ENCODE results near the gene LACTBL1. TPM values are rescaled to one million over a fixed set of nuclear protein-coding genes. Genes with fewer than 3 reads are reported as not detected.

LACTBL1 gene
- total RNA-seq, 5 donors from 2014 or later (not counting 1 experiment from before 2014, with no cell fraction given) = not detected

DNA sequence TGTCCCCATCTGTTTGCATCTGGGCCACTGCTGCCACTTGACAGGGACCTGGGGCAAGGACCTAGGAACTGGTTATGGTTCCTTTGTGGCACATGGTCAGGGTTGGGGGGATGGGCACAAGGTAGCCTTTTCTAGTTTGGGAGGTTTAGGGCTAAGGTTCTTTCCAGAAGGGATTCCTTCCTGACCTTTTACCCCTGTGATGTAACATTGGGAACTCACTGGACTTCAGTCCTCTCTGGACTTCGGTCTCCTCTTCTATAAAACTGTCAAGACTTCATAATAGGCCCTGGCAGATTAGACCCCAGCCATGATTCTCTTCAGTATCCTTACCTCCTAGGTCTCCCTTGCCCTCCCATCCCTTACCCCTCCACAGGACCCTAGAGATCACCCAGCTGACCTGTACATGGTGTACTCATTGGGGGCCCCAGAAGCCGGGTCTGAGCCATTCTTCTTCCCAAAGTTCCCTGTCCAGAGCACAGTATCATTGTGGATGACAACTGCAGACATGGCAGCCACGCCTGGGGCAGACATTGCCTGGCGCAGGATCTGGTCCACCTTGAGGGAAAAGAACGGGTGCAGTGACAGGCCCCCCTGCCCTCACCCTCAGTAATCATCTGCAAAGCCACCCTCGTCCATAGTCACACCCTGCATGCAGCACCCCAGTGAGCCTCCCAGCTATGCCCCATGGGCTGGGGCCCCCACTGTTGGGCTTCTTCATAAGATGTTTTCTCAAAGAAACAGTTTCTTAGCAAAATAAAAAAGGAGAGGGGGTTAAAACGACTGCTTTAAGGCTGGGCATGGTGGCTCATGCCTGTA, 12.9 kb downstream of the LACTBL1 start:
- ChIA-PET POLR2A (no interaction called here), CTCF (interaction anchor here in 1 of 2 donors (0.6 kb wide), 1 partner anchor 622 kb away, joined by 3 read pairs; no protein-coding TSS in a partner anchor)
- H3K4me3 Mint-ChIP-seq = no peak overlapping the region
- peaks cover 14 to 17% of the 10 kb centered on the region in 2 donors for H3K27me3 Mint-ChIP-seq
- H3K27ac Mint-ChIP-seq = no peak overlapping the region
- no peak for ATAC-seq (replicated peaks in 1 of 4)
- H3K4me1 Mint-ChIP-seq = no peaks in the 10 kb centered on the region
- WGBS (ENCODE audit: insufficient coverage) = 81% methylated on average over 4 of the region's 7 CpGs
- Histone ChIP-seq H3K4me1 (ENCODE audit: control insufficient read depth in 1 of 2, extremely low read depth in 1 of 2, insufficient read depth in 2 of 2, low read length in 2 of 2) (peaks cover 0 to 4% of the 10 kb centered on the region in 2 experiments), H3K36me3 (ENCODE audit: control insufficient read depth in 2 of 2, extremely low read depth in 1 of 2, insufficient read depth in 1 of 2, low read length in 1 of 2) (no peaks in the 10 kb centered on the region), H3K9me3 (no peaks in the 10 kb centered on the region), H3K4me3 (ENCODE audit: control insufficient read depth in 1 of 2, extremely low read depth in 1 of 2, low read length in 1 of 2) (no peak overlapping the region), H3K27me3 (replicated peaks in 1 of 2; ENCODE audit: control insufficient read depth in 2 of 2, extremely low read depth in 1 of 2, insufficient read depth in 2 of 2, low read length in 1 of 2) (peaks cover 6 to 38% of the 10 kb centered on the region in 2 experiments), H3K27ac (ENCODE audit: low read length) (no peak overlapping the region)
- no peaks in the 10 kb centered on the region for H3K36me3 Mint-ChIP-seq
- no peak for DNase-seq
- H3K9me3 Mint-ChIP-seq = no peaks in the 10 kb centered on the region

DNA sequence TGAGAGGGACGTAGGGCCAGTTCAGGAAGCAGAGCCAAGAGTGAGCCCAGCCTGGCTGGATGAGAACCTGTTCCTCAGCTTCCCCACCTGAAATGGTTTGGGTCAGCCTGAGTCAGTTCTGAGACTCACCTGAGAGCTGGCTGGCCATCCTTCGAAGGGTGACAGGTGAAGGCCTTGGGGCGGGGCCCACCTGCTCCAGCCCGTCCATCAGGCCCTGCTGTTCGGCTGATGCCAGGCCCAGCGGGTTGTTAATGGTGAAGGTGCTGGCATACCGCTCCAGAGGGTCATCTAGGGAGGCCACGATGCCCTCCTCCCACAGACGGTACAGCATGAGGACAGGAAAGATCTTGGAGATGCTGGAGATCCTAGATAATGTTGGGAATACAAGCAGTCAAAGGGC, 14.1 kb downstream of the LACTBL1 start:
- ChIA-PET CTCF (no interaction called here), POLR2A (no interaction called here)
- H3K9me3 Mint-ChIP-seq = no peaks in the 10 kb centered on the region
- H3K4me1 ChIP-seq (ENCODE audit: control insufficient read depth in 1 of 2, extremely low read depth in 1 of 2, insufficient read depth in 2 of 2, low read length in 2 of 2) = no peaks in the 10 kb centered on the region
- H3K36me3 ChIP-seq (ENCODE audit: control insufficient read depth in 2 of 2, extremely low read depth in 1 of 2, insufficient read depth in 1 of 2, low read length in 1 of 2) = no peaks in the 10 kb centered on the region
- H3K9me3 ChIP-seq = no peaks in the 10 kb centered on the region
- H3K27me3 ChIP-seq (replicated peaks in 1 of 2; ENCODE audit: control insufficient read depth in 2 of 2, extremely low read depth in 1 of 2, insufficient read depth in 2 of 2, low read length in 1 of 2) = peaks cover 12 to 40% of the 10 kb centered on the region in 2 experiments
- H3K27ac Mint-ChIP-seq = no peak overlapping the region
- no peaks in the 10 kb centered on the region for H3K4me1 Mint-ChIP-seq
- no peak overlapping the region for H3K4me3 ChIP-seq (ENCODE audit: control insufficient read depth in 1 of 2, extremely low read depth in 1 of 2, low read length in 1 of 2)
- 72% methylated on average over 7 of the region's 9 CpGs for WGBS (ENCODE audit: insufficient coverage)
- no peak for ATAC-seq (replicated peaks in 1 of 4)
- no peak overlapping the region for H3K4me3 Mint-ChIP-seq
- H3K36me3 Mint-ChIP-seq = no peaks in the 10 kb centered on the region
- no peak for DNase-seq
- H3K27ac ChIP-seq (ENCODE audit: low read length) = no peak overlapping the region
- peaks cover 14 to 24% of the 10 kb centered on the region in 2 donors for H3K27me3 Mint-ChIP-seq

DNA sequence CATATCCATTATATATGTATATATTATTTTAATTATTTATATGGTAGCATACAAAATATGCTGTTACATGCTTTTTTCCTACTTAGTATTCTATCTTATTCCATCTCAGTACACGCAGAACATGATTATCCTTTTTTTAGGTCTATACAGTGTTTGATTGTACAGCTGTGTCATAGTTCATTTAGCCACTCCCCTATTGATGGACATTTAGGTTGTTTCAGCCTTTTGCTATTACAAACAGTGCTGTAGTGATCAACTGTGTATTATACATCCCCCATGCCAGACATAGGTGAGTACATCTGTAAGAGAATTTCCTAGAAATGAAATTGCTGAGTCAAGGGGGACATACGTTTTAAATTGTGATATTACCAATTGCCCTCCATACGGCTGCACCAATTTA, 15.6 kb downstream of the LACTBL1 start:
- WGBS (ENCODE audit: insufficient coverage) = no CpG with 5 or more reads among the region's 3 CpGs

DNA sequence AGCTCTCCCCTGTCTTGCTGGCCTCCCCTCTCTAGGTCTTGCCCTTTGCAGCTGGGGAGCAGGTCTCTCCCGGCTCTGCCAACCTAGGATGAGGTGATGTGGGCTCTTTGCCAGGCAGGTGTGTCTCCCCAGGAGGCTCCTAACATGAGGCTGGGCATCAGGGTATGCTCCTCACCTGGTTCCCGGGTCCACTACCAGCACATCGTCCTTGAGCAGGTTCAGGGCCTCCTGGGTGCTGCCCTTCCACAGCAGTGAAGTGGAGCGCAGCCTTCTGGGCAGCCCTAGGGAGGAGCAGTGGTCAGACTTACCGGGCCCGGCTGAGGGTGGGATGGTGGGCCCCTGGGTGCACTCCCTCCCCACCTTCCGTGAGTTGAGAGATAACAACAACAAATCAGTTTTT, 17.5 kb downstream of the LACTBL1 start:
- Mint-ChIP-seq H3K4me3 (no peak overlapping the region), H3K27me3 (peaks cover 16 to 38% of the 10 kb centered on the region in 2 donors), H3K4me1 (no peaks in the 10 kb centered on the region), H3K36me3 (no peaks in the 10 kb centered on the region), H3K9me3 (no peaks in the 10 kb centered on the region), H3K27ac (no peak overlapping the region)
- Histone ChIP-seq H3K27me3 (replicated peaks in 1 of 2; ENCODE audit: control insufficient read depth in 2 of 2, extremely low read depth in 1 of 2, insufficient read depth in 2 of 2, low read length in 1 of 2) (peaks cover 16 to 41% of the 10 kb centered on the region in 2 experiments), H3K9me3 (no peaks in the 10 kb centered on the region), H3K4me3 (ENCODE audit: control insufficient read depth in 1 of 2, extremely low read depth in 1 of 2, low read length in 1 of 2) (no peak overlapping the region), H3K36me3 (ENCODE audit: control insufficient read depth in 2 of 2, extremely low read depth in 1 of 2, insufficient read depth in 1 of 2, low read length in 1 of 2) (no peaks in the 10 kb centered on the region), H3K4me1 (ENCODE audit: control insufficient read depth in 1 of 2, extremely low read depth in 1 of 2, insufficient read depth in 2 of 2, low read length in 2 of 2) (no peaks in the 10 kb centered on the region), H3K27ac (ENCODE audit: low read length) (no peak overlapping the region)
- ATAC-seq (replicated peaks in 1 of 4) (no peak), DNase-seq (no peak)
- ChIA-PET POLR2A (no interaction called here), CTCF (interaction anchor here in 1 of 2 donors (0.7 kb wide), 1 partner anchor 35 kb away, joined by 5 read pairs; no protein-coding TSS in a partner anchor)
- WGBS (ENCODE audit: insufficient coverage) = 82% methylated on average over 5 of the region's 7 CpGs

More for the DNA sequence above, 15.6 kb downstream of the LACTBL1 start:
- Mint-ChIP-seq H3K36me3 (no peaks in the 10 kb centered on the region), H3K27ac (no peak overlapping the region), H3K4me1 (no peaks in the 10 kb centered on the region), H3K4me3 (no peak overlapping the region), H3K9me3 (no peaks in the 10 kb centered on the region), H3K27me3 (peaks cover 6 to 28% of the 10 kb centered on the region in 2 donors)
- no peak overlapping the region for H3K27ac ChIP-seq (ENCODE audit: low read length)
- no peaks in the 10 kb centered on the region for H3K36me3 ChIP-seq (ENCODE audit: control insufficient read depth in 2 of 2, extremely low read depth in 1 of 2, insufficient read depth in 1 of 2, low read length in 1 of 2)
- ATAC-seq (replicated peaks in 1 of 4) (no peak), DNase-seq (no peak)
- peaks cover 12 to 39% of the 10 kb centered on the region in 2 experiments for H3K27me3 ChIP-seq (replicated peaks in 1 of 2; ENCODE audit: control insufficient read depth in 2 of 2, extremely low read depth in 1 of 2, insufficient read depth in 2 of 2, low read length in 1 of 2)
- no peaks in the 10 kb centered on the region for H3K4me1 ChIP-seq (ENCODE audit: control insufficient read depth in 1 of 2, extremely low read depth in 1 of 2, insufficient read depth in 2 of 2, low read length in 2 of 2)
- no peaks in the 10 kb centered on the region for H3K9me3 ChIP-seq
- ChIA-PET CTCF (no interaction called here), POLR2A (interaction anchor here in 1 of 2 donors (0.6 kb wide), 1 partner anchor 555 kb away, joined by 4 read pairs; no protein-coding TSS in a partner anchor)
- no peak overlapping the region for H3K4me3 ChIP-seq (ENCODE audit: control insufficient read depth in 1 of 2, extremely low read depth in 1 of 2, low read length in 1 of 2)

DNA sequence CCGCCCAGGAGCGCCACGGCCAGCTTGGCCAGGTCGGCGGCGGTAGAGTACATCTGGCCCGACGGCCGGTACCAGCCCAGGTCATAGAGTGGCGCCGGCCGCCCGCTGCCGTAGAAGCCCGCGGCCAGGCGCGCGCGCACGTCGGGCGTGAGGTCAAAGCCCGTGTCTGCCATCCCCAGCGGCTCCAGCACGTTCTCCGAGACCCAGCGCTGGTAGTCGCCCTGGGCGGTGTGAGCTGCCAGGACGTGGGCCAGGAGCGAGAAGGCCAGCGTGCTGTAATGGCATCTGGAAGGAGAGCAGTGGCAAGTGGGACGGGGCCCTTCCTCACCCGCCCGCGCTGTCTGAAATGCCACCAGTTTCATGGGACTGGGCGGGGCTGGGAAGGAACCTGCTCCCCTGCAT, 18.9 kb downstream of the LACTBL1 start:
- no peaks in the 10 kb centered on the region for H3K36me3 Mint-ChIP-seq
- H3K27me3 Mint-ChIP-seq = peaks cover 21 to 40% of the 10 kb centered on the region in 2 donors

DNA sequence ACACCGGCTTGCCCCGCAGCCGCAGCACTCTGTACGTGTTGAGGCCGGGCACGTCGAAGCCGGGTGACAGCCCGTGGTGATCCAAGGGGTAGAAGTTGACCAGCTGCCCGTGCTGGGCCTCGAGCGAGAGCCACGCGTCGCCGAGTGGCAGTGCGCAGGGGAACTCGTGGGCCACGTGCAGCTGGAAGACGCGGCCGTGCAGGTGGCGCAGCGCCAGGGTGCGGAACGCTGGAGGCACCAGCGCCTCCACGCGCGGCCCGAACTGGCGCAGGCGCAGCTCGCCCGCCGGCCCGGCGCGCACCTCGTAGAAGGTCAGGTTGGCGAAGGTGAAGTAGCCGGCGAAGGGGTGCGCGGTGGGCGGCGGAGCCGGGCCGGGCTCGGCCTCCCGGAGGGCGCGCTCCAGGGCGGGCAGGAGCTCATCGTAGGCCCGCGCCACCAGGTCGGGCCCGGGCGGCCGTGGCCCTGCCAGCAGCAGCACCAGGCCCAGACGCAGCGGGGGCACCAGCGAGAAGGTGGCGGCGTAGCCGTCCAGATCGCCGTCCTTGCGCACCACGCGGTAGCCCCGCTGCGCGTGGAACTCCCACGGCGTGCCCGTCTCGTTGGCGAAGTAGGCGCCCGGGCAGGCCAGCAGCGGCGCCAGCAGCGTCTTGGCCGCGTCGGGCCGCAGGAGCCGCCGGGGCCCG, 19.5 kb downstream of the LACTBL1 start:
- no peak overlapping the region for H3K4me3 ChIP-seq (ENCODE audit: control insufficient read depth in 1 of 2, extremely low read depth in 1 of 2, low read length in 1 of 2)
- H3K27me3 ChIP-seq (replicated peaks in 1 of 2; ENCODE audit: control insufficient read depth in 2 of 2, extremely low read depth in 1 of 2, insufficient read depth in 2 of 2, low read length in 1 of 2) = peaks cover 16 to 30% of the 10 kb centered on the region in 2 experiments
- CTCF ChIA-PET = no interaction called here
- WGBS (ENCODE audit: insufficient coverage) = 20% methylated on average over 82 of the region's 92 CpGs
- no peaks in the 10 kb centered on the region for H3K4me1 ChIP-seq (ENCODE audit: control insufficient read depth in 1 of 2, extremely low read depth in 1 of 2, insufficient read depth in 2 of 2, low read length in 2 of 2)
- Mint-ChIP-seq H3K4me3 (no peak overlapping the region), H3K27me3 (peaks cover 24 to 43% of the 10 kb centered on the region in 2 donors), H3K36me3 (no peaks in the 10 kb centered on the region), H3K27ac (no peak overlapping the region), H3K4me1 (no peaks in the 10 kb centered on the region), H3K9me3 (no peaks in the 10 kb centered on the region)
- no peaks in the 10 kb centered on the region for H3K36me3 ChIP-seq (ENCODE audit: control insufficient read depth in 2 of 2, extremely low read depth in 1 of 2, insufficient read depth in 1 of 2, low read length in 1 of 2)
- H3K27ac ChIP-seq (ENCODE audit: low read length) = no peak overlapping the region
- no peaks in the 10 kb centered on the region for H3K9me3 ChIP-seq
- ATAC-seq (replicated peaks in 1 of 4) (no peak), DNase-seq (no peak)
- POLR2A ChIA-PET = no interaction called here

More for the DNA sequence above, 18.9 kb downstream of the LACTBL1 start:
- DNase-seq = no peak
- Mint-ChIP-seq H3K9me3 (no peaks in the 10 kb centered on the region), H3K4me1 (no peaks in the 10 kb centered on the region), H3K4me3 (no peak overlapping the region), H3K27ac (no peak overlapping the region)
- no peak for ATAC-seq (replicated peaks in 1 of 4)
- ChIA-PET POLR2A (no interaction called here), CTCF (no interaction called here)
- H3K27me3 ChIP-seq (replicated peaks in 1 of 2; ENCODE audit: control insufficient read depth in 2 of 2, extremely low read depth in 1 of 2, insufficient read depth in 2 of 2, low read length in 1 of 2) = peaks cover 16 to 36% of the 10 kb centered on the region in 2 experiments
- no peaks in the 10 kb centered on the region for H3K9me3 ChIP-seq
- no peaks in the 10 kb centered on the region for H3K36me3 ChIP-seq (ENCODE audit: control insufficient read depth in 2 of 2, extremely low read depth in 1 of 2, insufficient read depth in 1 of 2, low read length in 1 of 2)
- no peaks in the 10 kb centered on the region for H3K4me1 ChIP-seq (ENCODE audit: control insufficient read depth in 1 of 2, extremely low read depth in 1 of 2, insufficient read depth in 2 of 2, low read length in 2 of 2)
- no peak overlapping the region for H3K27ac ChIP-seq (ENCODE audit: low read length)
- 20% methylated on average over 38 of the region's 38 CpGs for WGBS (ENCODE audit: insufficient coverage)
- H3K4me3 ChIP-seq (ENCODE audit: control insufficient read depth in 1 of 2, extremely low read depth in 1 of 2, low read length in 1 of 2) = no peak overlapping the region

Data from T-cell (primary cell).